ENCODE measurements around the gene SRSF11.

DNA sequence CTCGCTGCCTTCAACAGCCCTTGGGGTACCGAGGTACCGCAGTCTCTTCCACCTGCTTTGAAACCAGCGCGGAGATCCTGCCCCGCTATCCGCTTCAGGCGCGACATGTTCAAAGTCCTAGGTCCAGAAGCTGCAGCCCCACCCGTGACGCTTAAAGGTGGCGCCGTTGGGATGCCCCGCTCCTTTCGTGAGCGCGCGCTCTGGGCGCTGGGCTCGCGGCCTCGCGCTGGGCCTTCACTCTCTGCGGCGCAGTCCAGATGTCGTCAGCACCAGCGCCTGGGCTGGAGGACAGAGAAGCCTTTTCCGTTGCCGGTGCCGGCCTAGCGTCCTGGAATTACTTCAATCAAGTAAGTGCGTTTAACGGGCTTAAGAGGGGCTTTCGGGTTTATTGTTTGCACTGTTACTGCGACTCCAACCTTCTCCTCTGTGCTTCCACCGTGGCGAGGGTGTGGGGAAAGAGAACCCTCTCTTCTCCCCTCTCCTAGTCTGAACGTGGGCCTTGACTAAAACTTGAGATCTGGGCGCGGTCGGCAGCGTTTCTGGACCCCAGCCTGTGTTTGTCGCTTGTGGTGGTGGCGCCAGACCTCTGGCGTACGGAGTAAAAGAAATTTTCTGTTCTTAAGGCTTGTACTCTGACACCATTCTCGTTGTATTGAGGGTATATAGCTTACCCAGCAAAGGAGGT lies 15.6 kb upstream of the SRSF11 start, which contains the start of gene LRRC40:
- TF ChIP-seq TOX (CRISPR knock-in tag; IDR thresholded peaks at IDR 0.05; ENCODE audit: borderline replicate concordance) (no peak), SNAI2 (CRISPR knock-in tag; IDR thresholded peaks at IDR 0.05) (no peak), ZFP3 (CRISPR knock-in tag; IDR thresholded peaks at IDR 0.05) (peak; percentile 71; the same call in 1 of the 2 replicates), RARB (CRISPR knock-in tag; IDR thresholded peaks at IDR 0.05) (no peak), ZC3H10 (CRISPR knock-in tag; IDR thresholded peaks at IDR 0.05) (no peak), CSDC2 (CRISPR knock-in tag; IDR thresholded peaks at IDR 0.05) (no peak), ISL1 (CRISPR knock-in tag; IDR thresholded peaks at IDR 0.05) (no peak), ESRRG (CRISPR knock-in tag; IDR thresholded peaks at IDR 0.05) (no peak)
- TF ChIP-seq, protein P1, sequence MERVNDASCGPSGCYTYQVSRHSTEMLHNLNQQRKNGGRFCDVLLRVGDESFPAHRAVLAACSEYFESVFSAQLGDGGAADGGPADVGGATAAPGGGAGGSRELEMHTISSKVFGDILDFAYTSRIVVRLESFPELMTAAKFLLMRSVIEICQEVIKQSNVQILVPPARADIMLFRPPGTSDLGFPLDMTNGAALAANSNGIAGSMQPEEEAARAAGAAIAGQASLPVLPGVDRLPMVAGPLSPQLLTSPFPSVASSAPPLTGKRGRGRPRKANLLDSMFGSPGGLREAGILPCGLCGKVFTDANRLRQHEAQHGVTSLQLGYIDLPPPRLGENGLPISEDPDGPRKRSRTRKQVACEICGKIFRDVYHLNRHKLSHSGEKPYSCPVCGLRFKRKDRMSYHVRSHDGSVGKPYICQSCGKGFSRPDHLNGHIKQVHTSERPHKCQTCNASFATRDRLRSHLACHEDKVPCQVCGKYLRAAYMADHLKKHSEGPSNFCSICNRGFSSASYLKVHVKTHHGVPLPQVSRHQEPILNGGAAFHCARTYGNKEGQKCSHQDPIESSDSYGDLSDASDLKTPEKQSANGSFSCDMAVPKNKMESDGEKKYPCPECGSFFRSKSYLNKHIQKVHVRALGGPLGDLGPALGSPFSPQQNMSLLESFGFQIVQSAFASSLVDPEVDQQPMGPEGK (CRISPR knock-in tag; IDR thresholded peaks at IDR 0.05; ENCODE audit: borderline replicate concordance): no peak
- TF ChIP-seq, protein P2, sequence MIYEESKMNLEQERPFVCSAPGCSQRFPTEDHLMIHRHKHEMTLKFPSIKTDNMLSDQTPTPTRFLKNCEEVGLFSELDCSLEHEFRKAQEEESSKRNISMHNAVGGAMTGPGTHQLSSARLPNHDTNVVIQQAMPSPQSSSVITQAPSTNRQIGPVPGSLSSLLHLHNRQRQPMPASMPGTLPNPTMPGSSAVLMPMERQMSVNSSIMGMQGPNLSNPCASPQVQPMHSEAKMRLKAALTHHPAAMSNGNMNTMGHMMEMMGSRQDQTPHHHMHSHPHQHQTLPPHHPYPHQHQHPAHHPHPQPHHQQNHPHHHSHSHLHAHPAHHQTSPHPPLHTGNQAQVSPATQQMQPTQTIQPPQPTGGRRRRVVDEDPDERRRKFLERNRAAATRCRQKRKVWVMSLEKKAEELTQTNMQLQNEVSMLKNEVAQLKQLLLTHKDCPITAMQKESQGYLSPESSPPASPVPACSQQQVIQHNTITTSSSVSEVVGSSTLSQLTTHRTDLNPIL (CRISPR knock-in tag; IDR thresholded peaks at IDR 0.05; ENCODE audit: low read depth): no peak
